ENCODE results near the gene ATP6V0B. TPM values are rescaled to one million over a fixed set of nuclear protein-coding genes. Genes with fewer than 3 reads are reported as not detected.

The ATP6V0B gene
- total and polyA plus RNA-seq, 9 of the 15 experiments (the other 6 are each of a cell fraction or from before 2014, with no cell fraction given): 137 to 328 (median 220) TPM

- TF ChIP-seq REST (IDR thresholded peaks at IDR 0.05; ENCODE audit: borderline replicate concordance) (peak; percentile 15; the same call in 1 of the 2 replicates), REST (CRISPR knock-in tag; IDR thresholded peaks at IDR 0.05; ENCODE audit: low read depth) (no peak; the same call in 1 of the 2 replicates), PHF8 (IDR thresholded peaks at IDR 0.05; ENCODE audit: borderline replicate concordance, low read length) (peak; percentile 83; the same call in 1 of the 2 replicates), ZNF511 (CRISPR knock-in tag; IDR thresholded peaks at IDR 0.05) (no peak; the same call in 1 of the 2 replicates), STAT5A (IDR thresholded peaks at IDR 0.05; ENCODE audit: borderline replicate concordance, low read length) (no peak), RBBP5 (IDR thresholded peaks at IDR 0.05; ENCODE audit: borderline replicate concordance, insufficient read depth, low read length, poor library complexity, severe bottlenecking) (peak; percentile 44), MXI1 (IDR thresholded peaks at IDR 0.05; ENCODE audit: low read depth, low read length) (peak; percentile 99), GABPB2 (CRISPR knock-in tag; conservative IDR thresholded peaks at IDR 0.05) (no peak), ILK (tag; IDR thresholded peaks at IDR 0.05; ENCODE audit: borderline replicate concordance, low read depth) (no peak), ESRRB (CRISPR knock-in tag; IDR thresholded peaks at IDR 0.05; ENCODE audit: borderline replicate concordance) (0 out of 2 replicates have a peak, but pooled peaks have one; percentile 43), MCM3 (IDR thresholded peaks at IDR 0.05) (no peak), ZBTB12 (CRISPR knock-in tag; IDR thresholded peaks at IDR 0.05) (no peak), ZNF75A (CRISPR knock-in tag; IDR thresholded peaks at IDR 0.05) (no peak), HOXB6 (CRISPR knock-in tag; IDR thresholded peaks at IDR 0.05; ENCODE audit: borderline replicate concordance) (no peak), TSC22D4 (tag; IDR thresholded peaks at IDR 0.05) (no peak), RBM15 (IDR thresholded peaks at IDR 0.05; ENCODE audit: insufficient read depth, low read length) (no peak)
Observed at GRCh38 chr1:43969746-43970466, 4.9 kb upstream of the ATP6V0B start, which contains the start of gene DPH2 (continued).

Measured in K562 (cell line).